ENCODE measurements around the gene PWP2. TPM values are rescaled to one million over a fixed set of nuclear protein-coding genes. Genes with fewer than 3 reads are reported as not detected.

Gene PWP2
- total RNA-seq, 2 donors from 2014 or later = 6.5 to 14.5 TPM

- WGBS, 2 donors = 93 to 97% methylated on average over 5 to 6 of the region's 7 CpGs
- Histone ChIP-seq H3K9me3 (no peaks in the 10 kb centered on the region), H3K27me3 (no peaks in the 10 kb centered on the region), H3K27ac (no peak overlapping the region), H3K36me3 (replicated peaks in 1 of 2; ENCODE audit: insufficient read depth in 1 of 2, low read depth in 2 of 2) (peaks cover 0 to 10% of the 10 kb centered on the region in 2 donors), H3K4me3 (no peak overlapping the region), H3K4me1 (no peaks in the 10 kb centered on the region)
- DNase-seq (no peak), ATAC-seq (no peak)
- no peak for TF ChIP-seq POLR2A (IDR thresholded peaks at IDR 0.05)
- TF ChIP-seq CTCF (IDR thresholded peaks at IDR 0.05) = no peak
- intact Hi-C loops (cut with DNase I) = no loop called here
Observed at GRCh38 chr21:44062380-44062779, 44.8 kb upstream of the PWP2 start.

- DNase-seq = no peak
- Histone ChIP-seq H3K4me1 (no peaks in the 10 kb centered on the region), H3K36me3 (replicated peaks in 1 of 2; ENCODE audit: insufficient read depth in 1 of 2, low read depth in 2 of 2) (peaks cover 0 to 10% of the 10 kb centered on the region in 2 donors), H3K27ac (no peak overlapping the region), H3K4me3 (no peak overlapping the region), H3K9me3 (no peaks in the 10 kb centered on the region), H3K27me3 (no peaks in the 10 kb centered on the region)
- TF ChIP-seq CTCF (IDR thresholded peaks at IDR 0.05) = no peak
- TF ChIP-seq POLR2A (IDR thresholded peaks at IDR 0.05) = no peak
- intact Hi-C loops (cut with DNase I) = no loop called here
- whole genome bisulfite sequencing, 2 donors = 90 to 91% methylated on average over 13 to 19 of the region's 19 CpGs
- ATAC-seq = no peak
Observed at GRCh38 chr21:44063151-44063912, 43.9 kb upstream of the PWP2 start.

GRCh38 chr21:44064852-44065403 lies 42.3 kb upstream of the PWP2 start:
- H3K36me3 ChIP-seq (replicated peaks in 1 of 2; ENCODE audit: insufficient read depth in 1 of 2, low read depth in 2 of 2) = peaks cover 0 to 8% of the 10 kb centered on the region in 2 donors
- H3K4me3 ChIP-seq = no peak overlapping the region
- H3K27me3 ChIP-seq = no peaks in the 10 kb centered on the region
- no peaks in the 10 kb centered on the region for H3K9me3 ChIP-seq
- DNase-seq (no peak), ATAC-seq (no peak)
- H3K4me1 ChIP-seq = no peaks in the 10 kb centered on the region
- 82 to 86% methylated on average over 12 to 13 of the region's 13 CpGs for WGBS, 2 donors
- TF ChIP-seq POLR2A (IDR thresholded peaks at IDR 0.05) = no peak
- TF ChIP-seq CTCF (IDR thresholded peaks at IDR 0.05) = no peak
- no peak overlapping the region for H3K27ac ChIP-seq
- intact Hi-C loops (cut with DNase I) = no loop called here

GRCh38 chr21:44065428-44065827 lies 41.8 kb upstream of the PWP2 start:
- peak in 1 of 4 donors; percentile 33 for DNase-seq
- H3K4me3 ChIP-seq = no peak overlapping the region
- 77 to 83% methylated on average over 9 of the region's 9 CpGs for WGBS, 2 donors
- no peaks in the 10 kb centered on the region for H3K27me3 ChIP-seq
- no peak for TF ChIP-seq POLR2A (IDR thresholded peaks at IDR 0.05)
- H3K4me1 ChIP-seq = no peaks in the 10 kb centered on the region
- intact Hi-C loops (cut with DNase I) = no loop called here
- no peaks in the 10 kb centered on the region for H3K9me3 ChIP-seq
- H3K27ac ChIP-seq = no peak overlapping the region
- ATAC-seq = no peak
- peaks cover 0 to 8% of the 10 kb centered on the region in 2 donors for H3K36me3 ChIP-seq (replicated peaks in 1 of 2; ENCODE audit: insufficient read depth in 1 of 2, low read depth in 2 of 2)

GRCh38 chr21:44066116-44066515 lies 41.1 kb upstream of the PWP2 start:
- no peaks in the 10 kb centered on the region for H3K27me3 ChIP-seq
- peaks cover 0 to 8% of the 10 kb centered on the region in 2 donors for H3K36me3 ChIP-seq (replicated peaks in 1 of 2; ENCODE audit: insufficient read depth in 1 of 2, low read depth in 2 of 2)
- TF ChIP-seq POLR2A (IDR thresholded peaks at IDR 0.05) (no peak), CTCF (IDR thresholded peaks at IDR 0.05) (no peak)
- ATAC-seq = no peak
- 86 to 94% methylated on average over 10 of the region's 10 CpGs for WGBS, 2 donors
- DNase-seq = no peak
- H3K9me3 ChIP-seq = no peaks in the 10 kb centered on the region
- no peaks in the 10 kb centered on the region for H3K4me1 ChIP-seq
- intact Hi-C loops (cut with DNase I) = no loop called here
- no peak overlapping the region for H3K27ac ChIP-seq
- H3K4me3 ChIP-seq = no peak overlapping the region

Data from body of pancreas (tissue), 4 donors.